ENCODE data around the gene NUDT22. TPM values are rescaled to one million over a fixed set of nuclear protein-coding genes. Genes with fewer than 3 reads are reported as not detected.
A peak's percentile ranks its signal among the peaks of the same experiment; 100 is the strongest.

NUDT22 gene
- total and polyA plus RNA-seq, 4 experiments from 2014 or later: 38.1 to 101 (median 76.7) TPM

DNA sequence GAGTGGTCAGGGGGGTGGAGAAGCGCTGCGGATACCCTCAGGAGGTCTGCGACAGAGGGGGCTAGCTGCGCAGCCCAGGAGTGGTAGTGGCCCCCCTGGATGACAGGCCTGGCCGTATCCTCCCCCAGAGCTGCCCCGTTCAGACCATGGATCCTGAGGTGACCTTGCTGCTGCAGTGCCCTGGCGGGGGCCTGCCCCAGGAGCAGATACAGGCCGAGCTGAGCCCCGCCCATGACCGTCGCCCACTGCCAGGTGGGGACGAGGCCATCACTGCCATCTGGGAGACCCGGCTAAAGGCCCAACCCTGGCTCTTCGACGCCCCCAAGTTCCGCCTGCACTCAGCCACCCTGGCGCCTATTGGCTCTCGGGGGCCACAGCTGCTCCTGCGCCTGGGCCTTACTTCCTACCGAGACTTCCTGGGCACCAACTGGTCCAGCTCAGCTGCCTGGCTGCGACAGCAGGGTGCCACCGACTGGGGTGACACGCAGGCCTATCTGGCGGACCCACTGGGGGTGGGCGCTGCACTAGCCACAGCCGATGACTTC, 505 bp downstream of the NUDT22 start:
- H3K4me3 ChIP-seq (ENCODE audit: low read length in 2 of 2): peak overlapping the region; percentile 42 to 94
- Mint-ChIP-seq H3K27me3 (no peaks in the 10 kb centered on the region), H3K4me3 (peak overlapping the region; percentile 88 to 94 (median 92)), H3K4me1 (peaks cover 15 to 56% (median 31%) of the 10 kb centered on the region in 4 donors), H3K36me3 (peaks cover 0 to 12% of the 10 kb centered on the region in 2 donors), H3K27ac (peak overlapping the region; percentile 86 to 93 (median 91)), H3K9me3 (no peaks in the 10 kb centered on the region)
- H3K4me1 ChIP-seq (ENCODE audit: insufficient read depth, low read length): peaks cover 48% of the 10 kb centered on the region
- H3K9me3 ChIP-seq (ENCODE audit: control insufficient read depth in 1 of 2, low read length in 2 of 2): no peaks in the 10 kb centered on the region
- ChIA-PET POLR2A (ENCODE audit: partially characterized antibody) (interaction anchor here (0.7 to 38.9 kb wide), 15 partner anchors 13 to 388 kb away, joined by 3 to 937 read pairs (median 13); partner anchors contain the start of genes BAD, ESRRA, FERMT3 and FKBP2), CTCF (ENCODE audit: partially characterized antibody) (interaction anchor here (1.0 to 18.8 kb wide), 10 partner anchors 11 to 76 kb away, joined by 3 to 207 read pairs (median 4); partner anchors contain the start of genes CATSPERZ, ESRRA and FERMT3)
- intact Hi-C loops (cut with micrococcal nuclease): loop anchor here (1.0 kb wide), 4 partner anchors 8 to 40 kb away; partner anchors contain the start of genes FKBP2, STIP1 and VEGFB
- DNase-seq: peak; percentile 45 to 68 (median 46)
- H3K36me3 ChIP-seq (ENCODE audit: insufficient read depth, low read length): peaks cover 10% of the 10 kb centered on the region
- no peaks in the 10 kb centered on the region for H3K27me3 ChIP-seq (ENCODE audit: insufficient read depth, low read length)
- H3K27ac ChIP-seq (ENCODE audit: low read depth, low read length): peak overlapping the region; percentile 77

- no peaks in the 10 kb centered on the region for H3K9me3 ChIP-seq (ENCODE audit: control insufficient read depth in 1 of 2, low read length in 2 of 2)
- peak overlapping the region; percentile 42 to 94 for H3K4me3 ChIP-seq (ENCODE audit: low read length in 2 of 2)
- peaks cover 48% of the 10 kb centered on the region for H3K4me1 ChIP-seq (ENCODE audit: insufficient read depth, low read length)
- H3K27me3 Mint-ChIP-seq: no peaks in the 10 kb centered on the region
- H3K36me3 Mint-ChIP-seq: peaks cover 0 to 12% of the 10 kb centered on the region in 2 donors
- POLR2A ChIA-PET (ENCODE audit: partially characterized antibody): interaction anchor here (1.9 to 38.9 kb wide), 8 partner anchors 12 to 90 kb away, joined by 13 to 937 read pairs (median 24); partner anchors contain the start of genes BAD, ESRRA, FERMT3 and FKBP2
- no peak for DNase-seq
- H3K4me3 Mint-ChIP-seq: peak overlapping the region; percentile 88 to 94 (median 92)
- H3K36me3 ChIP-seq (ENCODE audit: insufficient read depth, low read length): peaks cover 10% of the 10 kb centered on the region
- H3K9me3 Mint-ChIP-seq: no peaks in the 10 kb centered on the region
- CTCF ChIA-PET (ENCODE audit: partially characterized antibody): interaction anchor here (1.0 to 18.8 kb wide), 8 partner anchors 15 to 75 kb away, joined by 3 to 207 read pairs (median 4); partner anchors contain the start of genes CATSPERZ, ESRRA and FERMT3
- peak overlapping the region; percentile 77 for H3K27ac ChIP-seq (ENCODE audit: low read depth, low read length)
- intact Hi-C loops (cut with micrococcal nuclease): no loop called here
- H3K4me1 Mint-ChIP-seq: peaks cover 15 to 65% (median 38%) of the 10 kb centered on the region in 4 donors
- H3K27me3 ChIP-seq (ENCODE audit: insufficient read depth, low read length): no peaks in the 10 kb centered on the region
- peak overlapping the region; percentile 75 to 93 (median 88) for H3K27ac Mint-ChIP-seq
These were observed 1.4 kb downstream of the NUDT22 start for GRCh38 chr11:64227405-64227956.

DNA sequence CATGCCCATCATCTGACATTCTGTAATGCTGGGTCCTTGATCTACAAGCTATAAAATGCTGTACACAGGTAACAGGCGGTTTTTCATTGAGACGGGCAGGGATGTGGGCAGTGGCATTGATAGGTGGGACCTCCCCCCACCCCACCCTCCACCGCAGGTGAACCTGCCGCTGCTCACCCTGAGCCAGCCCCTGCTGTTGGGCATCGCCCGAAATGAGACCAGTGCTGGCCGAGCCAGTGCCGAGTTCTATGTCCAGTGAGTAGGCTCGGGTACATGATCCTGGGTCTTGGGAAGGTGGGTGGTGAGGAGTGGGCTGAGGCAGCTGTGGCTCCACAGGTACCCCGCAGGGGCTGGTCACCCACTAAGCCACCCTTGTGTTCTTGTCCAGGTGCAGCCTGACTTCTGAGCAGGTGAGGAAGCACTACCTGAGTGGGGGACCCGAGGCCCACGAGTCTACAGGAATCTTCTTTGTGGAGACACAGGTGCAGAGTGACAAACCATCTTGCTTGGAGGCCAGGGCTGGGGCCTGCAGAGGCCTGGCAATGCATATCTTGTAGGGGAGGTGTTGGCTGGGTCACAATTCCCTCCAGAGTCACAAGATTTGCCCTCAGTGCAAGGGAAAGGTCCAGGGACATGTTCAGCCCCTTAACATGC, 3.1 kb downstream of the NUDT22 start:
- H3K4me1 Mint-ChIP-seq: peaks cover 16 to 73% (median 47%) of the 10 kb centered on the region in 4 donors
- Histone ChIP-seq H3K4me3 (ENCODE audit: low read length in 2 of 2) (peak overlapping the region; percentile 52 to 86), H3K27me3 (ENCODE audit: insufficient read depth, low read length) (no peaks in the 10 kb centered on the region), H3K4me1 (ENCODE audit: insufficient read depth, low read length) (peaks cover 56% of the 10 kb centered on the region), H3K27ac (ENCODE audit: low read depth, low read length) (peak overlapping the region; percentile 77), H3K36me3 (ENCODE audit: insufficient read depth, low read length) (no peaks in the 10 kb centered on the region), H3K9me3 (ENCODE audit: control insufficient read depth in 1 of 2, low read length in 2 of 2) (no peaks in the 10 kb centered on the region)
- no peaks in the 10 kb centered on the region for H3K9me3 Mint-ChIP-seq
- peak overlapping the region; percentile 86 to 93 (median 88) for H3K4me3 Mint-ChIP-seq
- H3K36me3 Mint-ChIP-seq: peaks cover 0 to 5% of the 10 kb centered on the region in 2 donors
- ChIA-PET POLR2A (ENCODE audit: partially characterized antibody) (interaction anchor here (1.2 to 38.9 kb wide), 7 partner anchors 16 to 88 kb away, joined by 3 to 937 read pairs (median 7); partner anchors contain the start of genes FERMT3, FKBP2, PLCB3 and PPP1R14B), CTCF (ENCODE audit: partially characterized antibody) (interaction anchor here (0.6 to 18.8 kb wide), 5 partner anchors 12 to 54 kb away, joined by 3 to 207 read pairs (median 3); partner anchors contain the start of genes FERMT3, FKBP2, PLCB3 and STIP1)
- DNase-seq: peak in 1 of 5 donors; percentile 19
- intact Hi-C loops (cut with micrococcal nuclease): no loop called here
- no peaks in the 10 kb centered on the region for H3K27me3 Mint-ChIP-seq
- H3K27ac Mint-ChIP-seq: peak overlapping the region; percentile 53 to 96 (median 87)

- Mint-ChIP-seq H3K27me3 (no peaks in the 10 kb centered on the region), H3K4me1 (peaks cover 16 to 69% (median 46%) of the 10 kb centered on the region in 4 donors), H3K4me3 (peak overlapping the region; percentile 86 to 93 (median 88)), H3K9me3 (no peaks in the 10 kb centered on the region), H3K36me3 (peaks cover 0 to 5% of the 10 kb centered on the region in 2 donors), H3K27ac (peak overlapping the region; percentile 92 to 97 (median 94))
- intact Hi-C loops (cut with micrococcal nuclease): loop anchor here (1.0 kb wide), 4 partner anchors 12 to 75 kb away; partner anchors contain the start of genes FKBP2 and PLCB3
- Histone ChIP-seq H3K4me1 (ENCODE audit: insufficient read depth, low read length) (peaks cover 55% of the 10 kb centered on the region), H3K27me3 (ENCODE audit: insufficient read depth, low read length) (no peaks in the 10 kb centered on the region), H3K4me3 (ENCODE audit: low read length in 2 of 2) (peak overlapping the region; percentile 52 to 86), H3K27ac (ENCODE audit: low read depth, low read length) (peak overlapping the region; percentile 77), H3K9me3 (ENCODE audit: control insufficient read depth in 1 of 2, low read length in 2 of 2) (no peaks in the 10 kb centered on the region), H3K36me3 (ENCODE audit: insufficient read depth, low read length) (no peaks in the 10 kb centered on the region)
- DNase-seq: no peak
- ChIA-PET POLR2A (ENCODE audit: partially characterized antibody) (interaction anchor here (1.3 to 38.9 kb wide), 6 partner anchors 16 to 88 kb away, joined by 4 to 937 read pairs (median 8); partner anchors contain the start of genes FERMT3, FKBP2, PLCB3 and PPP1R14B), CTCF (ENCODE audit: partially characterized antibody) (interaction anchor here (0.6 to 18.8 kb wide), 5 partner anchors 11 to 53 kb away, joined by 3 to 207 read pairs (median 3); partner anchors contain the start of genes FERMT3, FKBP2, PLCB3 and STIP1)
These were observed 3.7 kb downstream of the NUDT22 start for GRCh38 chr11:64229744-64230170.

DNA sequence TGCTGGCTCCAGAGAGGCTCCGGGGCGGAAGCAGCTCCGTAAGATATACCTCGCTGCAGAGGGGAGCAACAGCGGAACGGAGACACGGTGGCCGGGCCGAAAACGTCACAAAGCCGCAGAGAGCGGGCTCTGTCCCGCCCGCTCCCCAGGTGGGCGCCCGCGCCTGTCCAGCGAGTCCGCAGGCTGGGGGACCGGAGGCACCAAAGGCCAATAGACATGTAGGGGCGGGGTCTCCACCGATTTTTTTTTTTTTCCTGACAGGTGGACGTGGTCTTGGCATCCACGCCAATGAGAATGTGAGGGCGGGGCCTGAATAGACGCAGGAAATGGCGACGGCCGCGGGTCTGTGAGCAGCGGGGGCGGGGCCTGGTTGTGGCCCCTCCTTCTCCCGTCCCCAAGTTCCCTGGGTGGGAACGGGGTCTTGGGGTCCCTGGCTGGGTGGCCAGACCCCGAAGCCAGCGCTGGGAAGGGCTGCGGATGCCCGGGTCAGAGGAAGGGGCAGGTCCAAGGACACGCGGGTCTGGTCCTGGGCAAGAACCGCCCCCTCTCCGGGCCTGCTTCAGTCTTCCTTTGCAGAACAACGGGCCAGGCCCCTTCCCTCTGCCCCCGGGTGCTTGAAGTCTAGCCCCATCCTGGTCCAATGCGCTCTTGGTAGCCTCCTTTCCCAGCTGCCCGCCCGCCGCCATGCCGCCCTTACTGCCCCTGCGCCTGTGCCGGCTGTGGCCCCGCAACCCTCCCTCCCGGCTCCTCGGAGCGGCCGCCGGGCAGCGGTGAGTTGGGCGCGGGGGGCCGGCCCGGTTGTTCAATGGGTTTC, 4.3 kb downstream of the NUDT22 start, which contains the start of gene DNAJC4:
DNAJC4 (plus strand) TSS at position 378 of the 814 bp plus-strand sequence; CDS start at position 685, 307 bp downstream.
- CTCF ChIA-PET (ENCODE audit: partially characterized antibody): interaction anchor here (0.6 to 18.8 kb wide), 4 partner anchors 20 to 53 kb away, joined by 3 to 207 read pairs (median 4); partner anchors contain the start of genes FERMT3, PLCB3 and STIP1

More for the DNA sequence above, 4.3 kb downstream of the NUDT22 start, which contains the start of gene DNAJC4:
- no peaks in the 10 kb centered on the region for H3K27me3 ChIP-seq (ENCODE audit: insufficient read depth, low read length)
- Mint-ChIP-seq H3K27me3 (no peaks in the 10 kb centered on the region), H3K36me3 (peaks cover 0 to 9% of the 10 kb centered on the region in 2 donors), H3K27ac (peak within 1 kb of the TSS; percentile 92 to 97 (median 94)), H3K4me1 (peaks cover 17 to 68% (median 47%) of the 10 kb centered on the region in 4 donors), H3K9me3 (no peaks in the 10 kb centered on the region), H3K4me3 (peak within 1 kb of the TSS; percentile 86 to 93 (median 88))
- peak within 1 kb of the TSS; percentile 77 for H3K27ac ChIP-seq (ENCODE audit: low read depth, low read length)
- DNase-seq: peak; percentile 87 to 92 (median 88)
- no peaks in the 10 kb centered on the region for H3K9me3 ChIP-seq (ENCODE audit: control insufficient read depth in 1 of 2, low read length in 2 of 2)
- POLR2A ChIA-PET (ENCODE audit: partially characterized antibody): interaction anchor here (0.8 to 38.9 kb wide), 9 partner anchors 15 to 87 kb away, joined by 3 to 937 read pairs (median 7); partner anchors contain the start of genes BAD, ESRRA, FERMT3 and FKBP2
- H3K4me3 ChIP-seq (ENCODE audit: low read length in 2 of 2): peak within 1 kb of the TSS; percentile 52 to 86
- peaks cover 53% of the 10 kb centered on the region for H3K4me1 ChIP-seq (ENCODE audit: insufficient read depth, low read length)
- intact Hi-C loops (cut with micrococcal nuclease): loop anchor here (1.0 kb wide), 4 partner anchors 11 to 74 kb away; partner anchors contain the start of genes FKBP2 and PLCB3
- H3K36me3 ChIP-seq (ENCODE audit: insufficient read depth, low read length): no peaks in the 10 kb centered on the region
